PC-9 (cell line): ENCODE measurements around the gene KCNIP2. TPM values are rescaled to one million over a fixed set of nuclear protein-coding genes. Genes with fewer than 3 reads are reported as not detected.
A peak's percentile ranks its signal among the peaks of the same experiment; 100 is the strongest.

Experiments
- BruUV-seq: library from RNA; stranded (reverse); fragments of 400-500 nt; replicated peaks from 2 replicates; lab custom pipeline; 2021; lab: Mats Ljungman, UMichigan
- CTCF ChIA-PET: fragments of 300-600 bp; sonication (Branson Sonifier 250); formaldehyde crosslinking; loops from one replicate; lab custom pipeline; 2022; ENCODE audit warnings: antibody characterized with exemption; lab: Charles Lee
- POLR2A ChIA-PET: fragments of 300-600 bp; sonication (Branson Sonifier 250); formaldehyde crosslinking; loops from one replicate; lab custom pipeline; 2022; ENCODE audit warnings: antibody characterized with exemption; ENCODE audit not compliant: unreplicated experiment; lab: Charles Lee
- DNase-seq, 2 experiments: peaks; one replicate each; pipeline versions ENCODE4 v3.0.0 to v3.0.0-alpha.2; 2015 to 2022; ENCODE audit warnings: mixed read lengths in 1 of 2
- H2AFZ ChIP-seq: fragments of 200-600 bp; sonication (generic); 2 replicates; pipeline ENCODE4 v1.8.1; 2017; ENCODE audit warnings: antibody characterized with exemption
- H3F3A ChIP-seq: fragments of 200-600 bp; sonication (generic); 2 replicates; pipeline ENCODE4 v1.8.1; 2017; ENCODE audit warnings: antibody characterized with exemption, mild to moderate bottlenecking, low read depth; ENCODE audit not compliant: insufficient read depth
- H3K27ac ChIP-seq: fragments of 200-600 bp; sonication (generic); 2 replicates; pipeline ENCODE4 v1.6.1; 2016; ENCODE audit warnings: mixed run types
- H3K27me3 ChIP-seq: fragments of 200-600 bp; sonication (generic); 2 replicates; pipeline ENCODE4 v1.6.1; 2016; ENCODE audit warnings: low read depth, mixed run types; ENCODE audit not compliant: insufficient read depth
- H3K36me3 ChIP-seq: fragments of 200-600 bp; sonication (generic); 2 replicates; pipeline ENCODE4 v1.6.1; 2016; ENCODE audit warnings: low read depth, mixed run types
- H3K4me1 ChIP-seq: fragments of 200-600 bp; sonication (generic); replicated peaks from 2 replicates; pipeline ENCODE4 v1.6.1; 2016; ENCODE audit warnings: mixed run types; ENCODE audit not compliant: insufficient read depth
- H3K4me2 ChIP-seq: fragments of 200-600 bp; sonication (generic); 2 replicates; pipeline ENCODE4 v1.6.1; 2017; ENCODE audit warnings: mixed run types
- H3K4me3 ChIP-seq: fragments of 200-600 bp; sonication (generic); 2 replicates; pipeline ENCODE4 v1.6.1; 2016; ENCODE audit warnings: mixed run types
- H3K79me2 ChIP-seq: fragments of 200-600 bp; sonication (generic); 2 replicates; pipeline ENCODE4 v1.6.1; 2017; ENCODE audit warnings: low read depth, mixed run types
- H3K9me2 ChIP-seq: fragments of 200-600 bp; sonication (generic); 2 replicates; pipeline ENCODE4 v1.8.1; 2017; ENCODE audit warnings: mild to moderate bottlenecking; ENCODE audit not compliant: insufficient read depth
- H3K9me3 ChIP-seq: fragments of 200-600 bp; sonication (generic); 2 replicates; pipeline ENCODE4 v1.8.1; 2016; ENCODE audit warnings: low read depth; ENCODE audit not compliant: insufficient read depth
- H4K20me1 ChIP-seq: fragments of 200-600 bp; sonication (generic); 2 replicates; pipeline ENCODE4 v1.8.1; 2017; ENCODE audit not compliant: insufficient read depth
- EZH2 ChIP-seq: fragments of 200-600 bp; sonication (generic); IDR thresholded peaks from 2 replicates; pipeline ENCODE4 v1.8.0; 2017; ENCODE audit warnings: antibody characterized with exemption, low read depth
- intact Hi-C: fragments of 100-400 bp; cut with micrococcal nuclease; formaldehyde crosslinking; loops from one replicate; pipeline ENCODE4 v1.10.0; 2022; ENCODE audit not compliant: unreplicated experiment
- total RNA-seq: library from RNA; stranded (reverse); gene quantifications from 2 replicates; pipeline ENCODE4 v1.2.3, GENCODE V29; 2021
- TF ChIP-seq, protein P1 (sequence below): fragments of 200-600 bp; sonication (generic); conservative IDR thresholded peaks from 2 replicates; pipeline ENCODE4 v1.6.1; 2017; ENCODE audit warnings: mixed run types, antibody characterized with exemption, mild to moderate bottlenecking, moderate library complexity

KCNIP2 gene
- total RNA-seq, 1 experiment from 2014 or later: 4.0 TPM

DNA sequence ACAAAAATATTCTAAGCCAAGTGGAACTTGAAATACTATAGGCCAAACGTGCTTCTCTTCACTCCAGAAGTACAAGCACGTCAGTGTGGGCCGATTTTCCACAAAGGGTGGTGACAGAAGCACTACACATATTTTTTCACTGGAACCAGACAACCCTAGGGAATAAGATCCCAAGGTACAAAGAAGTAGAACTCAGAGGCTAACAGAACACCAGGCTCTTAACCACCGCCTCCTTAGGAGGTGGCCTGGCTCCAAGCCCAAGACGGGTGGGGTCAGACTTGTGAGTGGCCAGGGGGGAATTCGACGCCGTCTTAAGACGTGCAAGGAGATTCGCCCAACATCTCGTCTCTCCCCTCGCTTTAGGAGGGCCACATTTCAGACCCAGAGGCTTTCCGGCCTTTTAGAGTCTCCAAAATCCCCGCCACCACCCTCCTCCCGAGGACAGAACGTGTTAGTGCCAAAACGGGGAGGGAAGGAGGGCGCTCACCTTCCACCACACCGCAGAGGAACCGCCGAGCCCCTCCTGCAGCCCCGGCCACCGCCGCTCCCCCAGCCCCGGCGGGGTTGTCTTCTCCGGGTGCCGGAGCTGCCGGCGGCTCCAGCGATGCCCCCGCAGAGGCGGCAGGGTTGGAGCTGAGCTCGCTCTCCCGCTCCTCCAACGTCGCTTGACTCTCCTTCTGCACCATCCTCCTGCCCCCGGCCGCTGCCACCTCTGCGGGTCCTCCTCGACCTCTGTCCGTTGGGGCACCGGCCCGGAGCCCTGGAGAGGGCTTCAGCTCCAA is 26.1 kb downstream of the KCNIP2 start:
- TF ChIP-seq EZH2: no peak
- TF ChIP-seq, protein P1, sequence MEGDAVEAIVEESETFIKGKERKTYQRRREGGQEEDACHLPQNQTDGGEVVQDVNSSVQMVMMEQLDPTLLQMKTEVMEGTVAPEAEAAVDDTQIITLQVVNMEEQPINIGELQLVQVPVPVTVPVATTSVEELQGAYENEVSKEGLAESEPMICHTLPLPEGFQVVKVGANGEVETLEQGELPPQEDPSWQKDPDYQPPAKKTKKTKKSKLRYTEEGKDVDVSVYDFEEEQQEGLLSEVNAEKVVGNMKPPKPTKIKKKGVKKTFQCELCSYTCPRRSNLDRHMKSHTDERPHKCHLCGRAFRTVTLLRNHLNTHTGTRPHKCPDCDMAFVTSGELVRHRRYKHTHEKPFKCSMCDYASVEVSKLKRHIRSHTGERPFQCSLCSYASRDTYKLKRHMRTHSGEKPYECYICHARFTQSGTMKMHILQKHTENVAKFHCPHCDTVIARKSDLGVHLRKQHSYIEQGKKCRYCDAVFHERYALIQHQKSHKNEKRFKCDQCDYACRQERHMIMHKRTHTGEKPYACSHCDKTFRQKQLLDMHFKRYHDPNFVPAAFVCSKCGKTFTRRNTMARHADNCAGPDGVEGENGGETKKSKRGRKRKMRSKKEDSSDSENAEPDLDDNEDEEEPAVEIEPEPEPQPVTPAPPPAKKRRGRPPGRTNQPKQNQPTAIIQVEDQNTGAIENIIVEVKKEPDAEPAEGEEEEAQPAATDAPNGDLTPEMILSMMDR: no peak

DNA sequence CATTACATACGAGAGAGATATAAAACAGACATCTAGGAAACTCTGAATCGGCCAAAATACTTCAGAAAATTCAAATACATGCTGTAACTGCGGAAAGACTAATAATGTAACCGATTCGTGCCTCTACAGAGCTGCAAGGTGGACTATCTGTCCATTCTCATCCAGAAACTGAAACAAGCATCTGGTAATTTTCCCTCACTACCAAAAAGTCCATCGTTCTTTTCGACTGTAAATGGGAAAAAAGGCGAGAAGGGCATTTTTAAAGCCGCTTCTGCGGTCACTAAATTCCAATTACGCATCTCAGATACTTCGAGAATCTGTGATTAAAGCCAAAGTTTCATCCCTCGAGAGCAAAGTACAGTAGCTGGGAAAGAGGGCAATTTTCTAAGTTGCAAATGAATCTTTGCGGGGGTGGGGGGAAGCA is 26.7 kb downstream of the KCNIP2 start:
- CTCF ChIA-PET: interaction anchor here (0.6 kb wide), 2 partner anchors 24 to 268 kb away, joined by 8 to 16 read pairs; no protein-coding TSS in a partner anchor
- Histone ChIP-seq H2AFZ (no peak overlapping the region), H3K4me1 (peaks cover 28% of the 10 kb centered on the region), H3K27me3 (no peaks in the 10 kb centered on the region), H3K4me3 (peak overlapping the region; percentile 77), H3K9me2 (no peaks in the 10 kb centered on the region), H3F3A (peaks cover 8% of the 10 kb centered on the region; the same call in 1 of the 2 replicates), H3K27ac (no peak overlapping the region), H3K36me3 (no peaks in the 10 kb centered on the region), H3K9me3 (no peaks in the 10 kb centered on the region), H3K4me2 (peak overlapping the region; percentile 99), H3K79me2 (peaks cover 63% of the 10 kb centered on the region), H4K20me1 (peaks cover 52% of the 10 kb centered on the region)
- intact Hi-C loops: no loop called here
- DNase-seq: no peak
- TSS peak; percentile 39 for BruUV-seq
- TF ChIP-seq EZH2: no peak
- TF ChIP-seq, protein P1: no peak
- POLR2A ChIA-PET: no interaction called here

More for the DNA sequence above, 26.1 kb downstream of the KCNIP2 start:
- POLR2A ChIA-PET: interaction anchor here (0.7 kb wide), 1 partner anchor 22 kb away, joined by 5 read pairs; no protein-coding TSS in a partner anchor
- no peaks in the 10 kb centered on the region for H3K27me3 ChIP-seq
- peak overlapping the region; percentile 99 for H3K4me2 ChIP-seq
- H3K9me3 ChIP-seq: no peaks in the 10 kb centered on the region
- no peaks in the 10 kb centered on the region for H3K9me2 ChIP-seq
- peak overlapping the region; percentile 77 for H3K4me3 ChIP-seq
- intact Hi-C loops: loop anchor here (2.0 kb wide), 1 partner anchor 239 kb away; the partner anchor contains the start of gene ARMH3
- H2AFZ ChIP-seq: peak overlapping the region; percentile 70
- TSS peak; percentile 76 for BruUV-seq
- peaks cover 8% of the 10 kb centered on the region; the same call in 1 of the 2 replicates for H3F3A ChIP-seq
- peak; percentile 77 to 79 for DNase-seq
- peaks cover 57% of the 10 kb centered on the region for H3K79me2 ChIP-seq
- no peaks in the 10 kb centered on the region for H3K36me3 ChIP-seq
- H3K27ac ChIP-seq: 0 out of 2 replicates have a peak overlapping the region, but pooled peaks have one; percentile 23
- H3K4me1 ChIP-seq: peaks cover 28% of the 10 kb centered on the region
- CTCF ChIA-PET: interaction anchor here (0.6 kb wide), 1 partner anchor 24 kb away, joined by 8 read pairs; no protein-coding TSS in a partner anchor
- peaks cover 48% of the 10 kb centered on the region for H4K20me1 ChIP-seq

DNA sequence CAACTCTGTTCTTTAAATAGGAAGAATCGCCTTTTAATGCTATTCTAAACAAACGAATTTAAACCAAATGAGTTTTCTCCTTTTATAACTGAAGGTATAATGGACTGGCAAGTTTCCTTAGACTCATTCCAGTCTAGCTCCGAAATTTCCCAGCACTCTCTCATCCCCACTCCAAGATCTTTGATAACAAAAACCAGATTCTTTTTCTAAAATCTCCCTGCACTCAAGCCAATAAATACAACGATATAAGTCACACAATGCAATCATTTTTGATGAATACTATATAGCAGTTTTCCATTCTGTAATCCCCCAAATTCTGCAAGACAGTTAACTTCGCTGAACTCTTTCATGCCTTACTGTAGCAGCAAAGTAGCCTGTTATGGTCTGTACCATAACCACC is 27.2 kb downstream of the KCNIP2 start:
- H4K20me1 ChIP-seq: peaks cover 52% of the 10 kb centered on the region
- H3K27ac ChIP-seq: no peak overlapping the region
- ChIA-PET POLR2A (no interaction called here), CTCF (interaction anchor here (0.6 kb wide), 1 partner anchor 267 kb away, joined by 16 read pairs; no protein-coding TSS in a partner anchor)
- BruUV-seq: no TSS peak
- H3K4me3 ChIP-seq: peak overlapping the region; percentile 77
- H3K9me2 ChIP-seq: no peaks in the 10 kb centered on the region
- no peak overlapping the region for H2AFZ ChIP-seq
- H3F3A ChIP-seq: peaks cover 8% of the 10 kb centered on the region; the same call in 1 of the 2 replicates
- H3K79me2 ChIP-seq: peaks cover 66% of the 10 kb centered on the region
- intact Hi-C loops: no loop called here
- no peak for TF ChIP-seq EZH2
- TF ChIP-seq, protein P1: no peak
- H3K27me3 ChIP-seq: no peaks in the 10 kb centered on the region
- H3K36me3 ChIP-seq: no peaks in the 10 kb centered on the region
- H3K4me1 ChIP-seq: peaks cover 28% of the 10 kb centered on the region
- no peak for DNase-seq
- H3K9me3 ChIP-seq: no peaks in the 10 kb centered on the region
- H3K4me2 ChIP-seq: peak overlapping the region; percentile 99
